Measurements from ENCODE around the gene SEC14L3.

Gene SEC14L3

GRCh38 chr22:30422481-30423300 lies 49.1 kb downstream of the SEC14L3 start:
- no peak for DNase-seq (ENCODE audit: low read depth)

- no peak for DNase-seq (ENCODE audit: low read depth)
These were observed 49.9 kb downstream of the SEC14L3 start for GRCh38 chr22:30421695-30422480.

GRCh38 chr22:30420347-30421125 lies 51.3 kb downstream of the SEC14L3 start:
- no peak for DNase-seq (ENCODE audit: low read depth)

GRCh38 chr22:30416837-30417236 lies 55.0 kb downstream of the SEC14L3 start:
- DNase-seq (ENCODE audit: low read depth) = no peak

GRCh38 chr22:30416403-30416802 lies 55.4 kb downstream of the SEC14L3 start:
- DNase-seq (ENCODE audit: low read depth) = no peak

- no peak for DNase-seq (ENCODE audit: low read depth)
These were observed 57.2 kb downstream of the SEC14L3 start for GRCh38 chr22:30414525-30415047.

DNA sequence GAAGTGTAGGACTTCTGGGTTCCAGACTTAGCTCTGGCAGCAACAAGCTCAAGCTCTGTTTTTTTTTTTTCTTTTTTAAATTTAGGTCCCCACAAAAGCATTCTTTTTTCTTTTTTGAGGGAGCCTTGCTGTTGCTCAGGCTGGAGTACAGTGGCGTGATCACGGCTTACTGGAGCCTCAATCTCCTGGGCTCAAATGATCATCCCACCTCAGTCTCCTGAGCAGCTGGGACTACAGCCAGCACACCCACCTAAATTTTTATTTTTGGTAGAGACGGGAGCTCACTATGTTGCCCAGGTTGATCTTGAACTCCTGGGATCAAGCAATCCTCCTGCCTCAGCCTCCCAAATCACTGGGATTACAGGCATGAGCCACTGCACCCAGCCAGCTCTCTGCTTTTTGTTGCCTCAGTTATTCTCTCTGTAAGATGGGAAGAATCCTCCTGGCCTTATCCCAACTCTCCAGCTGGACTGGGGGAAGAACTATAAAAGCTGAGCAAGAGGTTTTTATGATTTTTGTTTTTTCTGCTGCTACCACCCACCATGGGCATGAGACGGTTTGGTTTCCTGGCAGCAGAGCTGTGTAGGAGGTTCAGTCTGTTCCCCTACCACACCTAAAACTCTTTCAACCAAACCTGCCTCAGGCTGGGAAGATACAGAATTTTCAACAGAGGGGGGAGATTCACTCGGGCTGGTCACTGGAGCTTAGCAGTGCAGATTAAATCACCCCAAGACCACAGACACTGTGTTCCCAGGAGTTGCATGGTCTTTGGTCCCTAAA lies 57.9 kb downstream of the SEC14L3 start:
- no peak for DNase-seq (ENCODE audit: low read depth)

GRCh38 chr22:30413001-30413400 lies 58.8 kb downstream of the SEC14L3 start:
- no peak for DNase-seq (ENCODE audit: low read depth)

DNA sequence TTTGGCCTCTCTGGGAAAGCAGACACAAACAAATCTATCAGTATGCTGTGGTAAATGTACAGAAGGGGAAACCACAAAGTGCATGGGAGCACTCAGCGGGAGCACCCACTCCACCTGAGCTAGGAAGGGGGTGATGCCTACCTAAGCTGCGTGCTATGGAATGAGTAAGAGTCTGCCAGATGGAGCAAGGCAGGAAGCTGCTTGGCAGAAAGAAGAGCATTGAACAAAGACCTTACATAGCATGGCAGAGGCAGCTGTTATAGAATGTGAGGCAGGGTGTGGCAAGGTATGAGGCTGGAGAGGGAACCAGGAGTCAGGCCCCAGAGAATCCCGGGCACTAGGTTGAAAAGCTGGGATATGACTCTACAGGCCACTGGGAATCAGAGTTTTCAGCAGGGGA lies 60.0 kb downstream of the SEC14L3 start:
- no peak for DNase-seq (ENCODE audit: low read depth)
